GM12864 (cell line): Measurements from ENCODE around the gene AP3S2.
A peak's percentile ranks its signal among the peaks of the same experiment; 100 is the strongest.
"Not testable (repeated sequence)": the region's sequence is repeated elsewhere in the genome, so short reads cannot be mapped to it uniquely, and the experiment has no call there.

Source experiments
- DNase-seq: peaks from one replicate; pipeline ENCODE4 v3.0.0-alpha.2; 2011; ENCODE audit warnings: low read depth
- H3K4me3 ChIP-seq: 2 replicates; pipeline ENCODE4 v1.5.1; 2011; ENCODE audit warnings: mild to moderate bottlenecking, low read depth, low read length, control low read depth
- CTCF ChIP-seq: IDR thresholded peaks from 2 replicates; pipeline ENCODE4 v1.5.1; 2011; ENCODE audit warnings: low read depth, mild to moderate bottlenecking, moderate library complexity, low read length, control low read depth, inconsistent platforms; ENCODE audit errors: missing control alignments

The AP3S2 gene

GRCh38 chr15:89893696-89894447, at the start of gene AP3S2:
AP3S2 (minus strand) TSS chr15:89893994; CDS start chr15:89893949, 45 bp downstream.
- peak; percentile 81 for DNase-seq
- peak within 1 kb of the TSS; percentile 88 for H3K4me3 ChIP-seq
- no peak for TF ChIP-seq CTCF

DNA sequence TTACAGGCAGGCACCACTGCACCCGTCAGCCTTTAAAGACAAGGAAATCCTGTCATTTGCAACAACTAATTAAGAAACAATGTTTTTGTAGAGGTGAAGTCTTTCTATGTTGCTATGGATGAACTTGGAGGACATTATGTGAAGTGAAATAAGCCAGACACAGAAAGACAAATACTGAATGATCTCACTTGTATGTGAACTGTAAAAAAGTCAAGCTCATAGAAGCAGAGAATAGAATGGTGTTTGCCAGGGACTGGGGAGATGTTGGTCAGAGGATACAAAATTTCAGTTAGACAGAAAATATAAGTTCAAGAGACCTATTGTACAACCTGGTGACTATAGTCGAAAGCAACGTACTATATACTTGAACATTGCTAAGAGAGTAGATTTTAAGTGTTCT, 46.1 kb upstream of the AP3S2 start:
- no peak for TF ChIP-seq CTCF
- no peak for DNase-seq

DNA sequence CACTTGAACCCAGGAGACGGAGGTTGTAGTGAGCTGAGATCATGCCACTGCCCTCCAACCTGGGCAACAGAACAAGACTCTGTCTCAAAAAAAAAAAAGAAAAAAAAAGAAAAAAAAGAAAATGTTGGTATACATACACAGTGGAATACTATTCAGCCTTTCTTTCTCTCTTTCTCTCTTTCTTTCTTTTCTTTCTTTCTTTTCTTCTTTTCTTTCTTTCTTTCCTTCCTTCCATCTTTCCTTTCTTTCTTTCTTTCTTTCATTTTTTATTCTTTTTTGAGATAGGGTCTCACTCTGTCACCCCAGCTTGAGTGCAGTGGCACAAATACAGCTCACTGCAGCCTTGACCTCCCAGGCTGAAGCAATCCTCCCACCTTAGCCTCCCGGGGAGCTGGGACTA, 45.6 kb upstream of the AP3S2 start:
- not testable (repeated sequence) for DNase-seq

More for the DNA sequence above, 46.1 kb upstream of the AP3S2 start:
- no peak overlapping the region for H3K4me3 ChIP-seq

GRCh38 chr15:89937365-89938350, 43.9 kb upstream of the AP3S2 start:
- H3K4me3 ChIP-seq = no peak overlapping the region
- DNase-seq = no peak
- no peak for TF ChIP-seq CTCF

More for the DNA sequence above, 45.6 kb upstream of the AP3S2 start:
- not testable (repeated sequence) for H3K4me3 ChIP-seq

GRCh38 chr15:89936786-89937265, 43.0 kb upstream of the AP3S2 start:
- no peak for DNase-seq
- TF ChIP-seq CTCF = no peak
- H3K4me3 ChIP-seq = no peak overlapping the region

DNA sequence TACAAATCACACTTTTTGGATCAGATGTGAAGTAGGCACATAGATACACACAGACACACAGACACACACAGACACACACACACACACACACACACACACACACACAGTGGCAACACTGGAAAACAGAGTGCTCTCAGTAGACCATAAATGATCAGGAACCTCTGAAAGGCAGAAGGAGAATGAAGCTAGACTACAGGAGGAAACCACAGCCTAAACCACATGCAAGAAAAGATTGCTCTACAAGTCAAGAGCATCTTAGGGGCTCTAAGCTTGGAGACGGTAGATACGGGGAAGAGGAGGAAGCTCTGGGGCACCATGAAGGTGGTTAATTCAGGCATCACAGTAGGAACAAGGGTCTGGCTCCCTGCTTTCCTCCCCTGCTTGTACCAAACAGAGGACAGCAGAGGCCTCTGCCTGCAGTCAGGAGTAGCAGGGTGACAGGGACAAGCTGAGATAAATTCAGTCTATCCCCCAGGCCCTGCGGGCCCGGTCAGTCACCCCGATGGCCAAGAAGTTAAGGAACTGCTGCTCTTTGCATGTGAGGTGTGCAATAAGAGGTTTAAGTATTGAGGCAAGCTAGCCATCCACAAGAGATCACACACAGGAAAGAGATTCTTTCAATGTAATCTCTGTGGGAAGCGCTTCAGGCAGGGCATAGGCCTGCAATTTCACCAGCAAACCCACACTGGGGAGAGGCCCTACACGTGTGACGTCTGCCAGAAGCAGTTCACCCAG, 42.4 kb upstream of the AP3S2 start:
- H3K4me3 ChIP-seq = no peak overlapping the region
- no peak for DNase-seq
- no peak for TF ChIP-seq CTCF
